Omental fat pad (tissue), 4 donors: ENCODE data around the gene SAV1. TPM values are rescaled to one million over a fixed set of nuclear protein-coding genes. Genes with fewer than 3 reads are reported as not detected.
"Not testable (repeated sequence)": the region's sequence is repeated elsewhere in the genome, so short reads cannot be mapped to it uniquely, and the experiment has no call there.

Experiments used
- ATAC-seq: fragments of 150-250 bp; one replicate; pipeline ENCODE4 v1.9.1; 2016; ENCODE audit warnings: mild to moderate bottlenecking, moderate library complexity; ENCODE audit not compliant: low FRiP score
- DNase-seq: peaks from one replicate; pipeline ENCODE4 v3.0.0-alpha.2; 2019; ENCODE audit warnings: low spot score
- total RNA-seq, 4 donors: library from RNA; depleted of rRNA; stranded (reverse); fragments of >200 nt; gene quantifications; one replicate each; pipeline ENCODE4 v1.1.0, GENCODE V29; 2016
- TF ChIP-seq, protein P1 (sequence below), 3 donors: fragments of 450-650 bp; IDR thresholded peaks; one replicate each; pipeline ENCODE4 v1.5.1; 2016 to 2017; ENCODE audit warnings: antibody characterized with exemption in 3 of 3, mild to moderate bottlenecking in 3 of 3, moderate library complexity in 2 of 3

Gene SAV1
- total RNA-seq, 4 donors from 2014 or later, result 37.7 to 49.7 (median 40.0) TPM

DNA sequence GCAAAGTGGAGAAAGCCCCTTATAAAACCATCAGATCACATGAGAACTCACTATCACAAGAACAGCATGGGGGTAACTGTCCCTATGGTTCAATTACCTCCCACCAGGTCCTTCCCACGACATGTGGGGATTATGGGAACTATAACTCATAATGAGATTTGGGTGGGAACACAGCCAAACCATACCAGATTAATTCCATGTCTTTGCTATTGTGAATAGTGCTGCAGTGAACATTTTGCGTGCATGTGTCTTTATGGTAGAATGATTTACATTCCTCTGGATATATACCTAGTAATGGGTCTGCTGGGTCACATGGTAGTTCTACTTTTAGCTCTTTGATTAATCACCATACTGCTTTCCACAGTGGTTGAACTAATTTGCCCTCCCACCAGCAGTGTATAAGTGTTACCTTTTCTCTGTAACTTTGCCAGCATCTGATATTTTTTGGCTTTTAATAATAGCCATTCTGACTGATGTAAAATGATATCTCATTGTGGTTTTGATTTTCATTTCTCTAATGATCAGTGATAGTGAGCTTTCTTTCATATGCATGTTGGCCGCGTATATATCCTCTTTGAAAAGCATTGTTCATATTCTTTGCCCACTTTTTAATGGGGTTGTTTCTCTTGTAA lies 29.7 kb upstream of the SAV1 start:
- TF ChIP-seq, protein P1, sequence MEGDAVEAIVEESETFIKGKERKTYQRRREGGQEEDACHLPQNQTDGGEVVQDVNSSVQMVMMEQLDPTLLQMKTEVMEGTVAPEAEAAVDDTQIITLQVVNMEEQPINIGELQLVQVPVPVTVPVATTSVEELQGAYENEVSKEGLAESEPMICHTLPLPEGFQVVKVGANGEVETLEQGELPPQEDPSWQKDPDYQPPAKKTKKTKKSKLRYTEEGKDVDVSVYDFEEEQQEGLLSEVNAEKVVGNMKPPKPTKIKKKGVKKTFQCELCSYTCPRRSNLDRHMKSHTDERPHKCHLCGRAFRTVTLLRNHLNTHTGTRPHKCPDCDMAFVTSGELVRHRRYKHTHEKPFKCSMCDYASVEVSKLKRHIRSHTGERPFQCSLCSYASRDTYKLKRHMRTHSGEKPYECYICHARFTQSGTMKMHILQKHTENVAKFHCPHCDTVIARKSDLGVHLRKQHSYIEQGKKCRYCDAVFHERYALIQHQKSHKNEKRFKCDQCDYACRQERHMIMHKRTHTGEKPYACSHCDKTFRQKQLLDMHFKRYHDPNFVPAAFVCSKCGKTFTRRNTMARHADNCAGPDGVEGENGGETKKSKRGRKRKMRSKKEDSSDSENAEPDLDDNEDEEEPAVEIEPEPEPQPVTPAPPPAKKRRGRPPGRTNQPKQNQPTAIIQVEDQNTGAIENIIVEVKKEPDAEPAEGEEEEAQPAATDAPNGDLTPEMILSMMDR (IDR thresholded peaks at IDR 0.05), result no peak
- DNase-seq (no peak), ATAC-seq (no peak)

DNA sequence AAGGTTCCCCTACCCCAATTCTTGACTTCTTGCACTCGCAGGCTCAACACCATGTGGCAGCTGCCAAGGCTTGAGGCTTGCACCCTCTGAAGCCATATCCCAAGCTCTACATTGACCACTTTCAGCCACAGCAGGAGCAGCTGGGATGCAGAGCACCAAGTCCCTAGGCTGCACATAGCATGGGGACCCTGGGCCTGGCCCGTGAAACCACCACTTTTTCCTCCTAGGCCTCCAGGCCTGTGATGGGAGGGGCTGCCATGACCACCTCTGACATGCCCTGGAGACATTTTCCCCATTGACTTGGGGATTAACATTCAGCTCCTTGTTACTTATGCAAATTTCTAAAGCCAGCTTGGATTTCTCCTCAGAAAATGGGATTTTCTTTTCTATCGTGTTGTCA lies 26.2 kb upstream of the SAV1 start:
- not testable (repeated sequence) for DNase-seq, ATAC-seq

- TF ChIP-seq, protein P1 (IDR thresholded peaks at IDR 0.05), result no peak
- DNase-seq (no peak), ATAC-seq (no peak)
Measured at GRCh38 chr14:50688875-50689274, 20.8 kb upstream of the SAV1 start.

DNA sequence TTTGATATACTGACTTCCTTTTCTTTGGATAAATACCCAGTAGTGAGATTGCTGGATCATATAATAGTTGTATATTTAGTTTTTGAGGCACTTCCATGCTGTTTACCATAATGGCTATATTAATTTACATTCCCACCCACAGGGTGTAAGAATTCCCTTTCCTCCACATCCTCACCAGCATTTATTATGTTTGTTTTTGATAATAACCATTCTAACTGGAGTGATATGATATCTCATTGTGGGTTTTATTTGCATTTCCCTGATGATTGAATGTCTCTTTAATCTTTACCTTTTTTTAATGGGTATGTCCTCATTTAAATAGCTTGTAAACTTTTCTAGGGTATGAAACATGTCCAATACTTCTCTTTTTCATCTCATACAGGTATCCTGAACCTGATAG lies 11.6 kb upstream of the SAV1 start:
- ATAC-seq, result no peak
- TF ChIP-seq, protein P1 (IDR thresholded peaks at IDR 0.05), result no peak
- DNase-seq, result no peak

GRCh38 chr14:50678163-50678562 lies 10.1 kb upstream of the SAV1 start:
- DNase-seq, result no peak

GRCh38 chr14:50677527-50678063 lies 9.5 kb upstream of the SAV1 start:
- peak; percentile 53 for ATAC-seq
- TF ChIP-seq, protein P1 (IDR thresholded peaks at IDR 0.05), result no peak

More at GRCh38 chr14:50678163-50678562, 10.1 kb upstream of the SAV1 start:
- TF ChIP-seq, protein P1 (IDR thresholded peaks at IDR 0.05), result no peak
- no peak for ATAC-seq

GRCh38 chr14:50676814-50677516 lies 8.9 kb upstream of the SAV1 start:
- ATAC-seq (no peak), DNase-seq (no peak)
- TF ChIP-seq, protein P1 (IDR thresholded peaks at IDR 0.05), result no peak

More at GRCh38 chr14:50677527-50678063, 9.5 kb upstream of the SAV1 start:
- DNase-seq, result no peak
